Middle frontal gyrus (tissue), 1 donor: ENCODE results near the gene PRKACB.
"Not testable (repeated sequence)": the region's sequence is repeated elsewhere in the genome, so short reads cannot be mapped to it uniquely, and the experiment has no call there.

Experiments
- DNase-seq: peaks from one replicate; pipeline ENCODE4 v3.0.0-alpha.2; 2015; ENCODE audit warnings: low spot score; ENCODE audit errors: extremely low spot score

PRKACB gene

DNA sequence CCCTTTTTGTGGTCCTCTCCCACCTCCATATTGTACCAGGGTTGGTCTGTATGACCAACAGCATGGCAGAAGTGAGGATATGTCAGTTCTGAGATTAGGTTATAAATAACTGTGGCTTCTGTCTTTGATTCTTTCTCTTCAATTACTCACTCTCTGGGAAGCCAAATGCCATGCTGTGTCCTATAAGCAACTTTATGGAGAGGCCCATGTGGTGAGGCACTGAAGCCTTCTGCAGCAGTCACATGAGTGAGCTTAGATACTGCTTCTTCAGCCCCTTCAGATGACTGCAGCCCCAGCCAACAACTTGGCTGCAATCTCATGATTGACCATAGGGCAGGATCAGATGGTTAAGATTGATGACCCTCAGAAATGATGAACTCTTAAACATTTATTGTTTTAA, 123.4 kb downstream of the PRKACB start:
- DNase-seq = no peak

DNA sequence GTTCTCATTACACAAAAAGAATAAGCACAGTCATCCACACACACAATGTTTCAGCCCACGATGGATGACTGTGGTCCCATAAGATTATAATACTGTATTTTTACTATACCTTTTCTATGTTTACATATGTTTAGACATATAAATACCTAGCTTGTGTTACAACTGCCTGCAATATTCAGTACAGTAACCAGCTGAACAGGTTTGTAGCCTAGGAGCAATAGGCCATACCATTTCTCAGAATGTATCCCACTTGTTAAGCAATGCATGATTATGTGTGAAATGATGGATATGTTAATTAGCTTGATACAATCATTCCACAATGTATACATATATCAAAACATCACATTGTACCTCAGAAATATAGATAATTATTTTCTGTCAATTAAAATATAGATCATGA, 124.3 kb downstream of the PRKACB start:
- no peak for DNase-seq

DNA sequence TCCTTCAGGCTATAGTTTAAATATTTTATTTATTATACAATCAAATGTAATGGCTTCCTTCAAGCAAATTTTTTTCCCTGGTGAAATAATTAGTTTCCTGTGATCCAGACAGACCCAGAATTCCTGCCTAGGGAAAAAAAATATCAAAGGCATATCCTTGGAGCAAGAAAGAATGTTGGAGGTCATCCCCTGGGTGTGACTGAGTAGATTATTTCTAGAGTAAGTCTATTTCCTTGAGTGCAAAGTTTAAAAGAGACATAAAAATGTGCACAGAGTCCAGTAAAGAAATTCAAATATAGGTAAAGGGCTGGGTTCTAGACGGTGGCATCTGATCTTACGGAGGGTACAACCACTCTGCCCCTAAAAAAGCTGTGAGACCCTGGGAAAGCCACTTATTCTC, 125.2 kb downstream of the PRKACB start:
- no peak for DNase-seq

DNA sequence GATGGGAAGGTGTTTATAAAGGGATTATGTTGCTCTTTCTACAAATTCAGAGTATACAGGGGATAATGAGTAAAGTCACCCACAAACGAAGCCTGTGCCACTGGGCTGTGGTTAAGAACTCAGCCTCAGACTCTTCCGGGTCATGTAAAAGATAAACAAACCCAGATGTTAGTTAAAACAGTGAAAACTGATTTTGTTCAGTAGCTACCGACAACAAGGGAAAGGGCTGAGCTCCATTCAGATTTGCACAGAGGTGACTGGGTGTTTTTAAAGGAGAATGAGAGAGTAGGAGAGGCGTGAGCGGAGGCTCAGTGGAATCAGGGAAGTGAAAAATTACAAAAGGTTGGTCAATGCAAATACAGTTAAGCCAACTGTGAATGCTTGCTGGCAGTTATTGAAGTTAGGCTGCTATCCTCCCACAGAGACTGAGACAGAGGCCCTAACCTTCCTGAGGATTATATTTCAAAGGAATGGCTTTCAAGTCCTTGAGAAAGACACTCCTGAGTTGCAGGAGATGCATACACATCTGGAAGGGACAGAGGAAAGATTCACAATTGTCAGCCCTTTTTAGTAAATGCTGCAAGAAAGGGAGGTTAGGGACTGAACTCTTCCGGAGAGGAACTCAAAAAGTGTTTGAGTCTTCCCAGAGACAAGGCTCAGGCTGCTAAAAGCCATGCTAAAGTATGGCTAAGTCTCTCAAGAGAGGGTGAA, 127.5 kb downstream of the PRKACB start:
- DNase-seq = no peak

DNA sequence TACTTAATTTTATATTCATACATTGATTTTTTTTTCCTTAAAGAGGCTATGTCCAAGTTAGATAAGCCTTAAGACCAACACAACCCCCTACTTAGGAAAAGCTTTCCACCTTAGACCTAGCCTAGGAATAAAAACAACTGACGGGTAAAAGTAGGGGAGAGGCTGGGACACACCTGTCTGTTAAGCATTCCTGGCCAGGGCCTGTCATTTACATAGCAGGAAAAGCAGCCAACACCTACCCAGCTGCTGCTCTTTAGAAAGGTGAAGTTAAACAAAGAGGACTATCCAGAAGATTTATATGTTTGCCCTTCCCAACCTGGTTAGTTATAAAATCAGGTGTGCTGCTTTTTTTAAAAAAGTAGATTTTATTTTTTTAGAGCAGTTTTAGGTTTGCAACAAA, 128.3 kb downstream of the PRKACB start:
- no peak for DNase-seq

DNA sequence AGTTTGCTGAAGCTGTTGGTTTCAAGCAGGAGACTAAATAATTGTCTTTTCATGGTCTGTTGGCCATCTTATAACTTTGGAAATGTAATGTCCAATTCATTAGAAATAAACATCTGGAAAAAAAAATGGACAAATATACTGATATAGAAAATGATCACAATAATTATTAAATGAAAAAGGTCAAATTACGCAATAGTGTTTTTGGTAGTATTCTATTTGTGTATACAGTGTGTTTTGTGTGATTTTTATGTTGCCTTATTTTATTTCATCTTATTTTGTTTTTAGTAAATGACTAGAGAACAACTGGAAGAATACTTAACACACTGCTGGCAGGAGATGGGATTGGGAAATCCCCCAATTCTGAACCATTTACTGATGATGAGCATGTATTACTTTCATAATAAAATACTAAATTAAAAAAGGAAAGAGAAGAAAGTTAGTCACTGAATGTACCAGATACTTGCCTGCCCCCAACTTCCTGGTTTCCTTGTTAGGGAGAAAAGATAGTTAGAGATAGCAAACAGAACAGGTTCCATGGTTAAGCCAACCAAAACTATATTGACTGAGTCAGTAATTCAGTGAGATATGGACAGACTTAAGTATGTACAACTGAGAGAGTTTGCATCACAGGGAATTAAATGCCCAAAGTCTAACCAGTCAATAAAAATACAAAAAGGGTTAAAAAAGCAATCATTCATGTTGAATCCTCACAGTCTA, 133.4 kb downstream of the PRKACB start:
- DNase-seq = no peak

DNA sequence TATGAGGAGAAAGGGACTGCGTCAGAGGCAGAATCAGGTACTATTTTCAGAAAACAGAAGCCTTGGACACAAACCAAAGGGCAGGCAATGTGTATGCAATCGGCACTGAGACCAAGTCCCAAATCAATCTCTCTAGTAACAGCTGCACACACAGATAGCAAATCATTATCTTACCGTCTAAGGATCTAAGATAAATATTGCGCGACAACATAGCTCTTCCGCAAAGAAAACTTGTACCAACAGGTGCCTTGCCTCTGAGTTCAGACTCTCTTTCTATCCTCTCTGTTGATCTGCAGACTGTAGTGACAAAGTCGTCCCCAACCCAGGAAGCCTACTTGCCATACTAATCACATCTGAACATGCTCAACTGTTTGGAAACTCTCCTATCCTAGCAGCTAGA, 134.8 kb downstream of the PRKACB start:
- DNase-seq = no peak

DNA sequence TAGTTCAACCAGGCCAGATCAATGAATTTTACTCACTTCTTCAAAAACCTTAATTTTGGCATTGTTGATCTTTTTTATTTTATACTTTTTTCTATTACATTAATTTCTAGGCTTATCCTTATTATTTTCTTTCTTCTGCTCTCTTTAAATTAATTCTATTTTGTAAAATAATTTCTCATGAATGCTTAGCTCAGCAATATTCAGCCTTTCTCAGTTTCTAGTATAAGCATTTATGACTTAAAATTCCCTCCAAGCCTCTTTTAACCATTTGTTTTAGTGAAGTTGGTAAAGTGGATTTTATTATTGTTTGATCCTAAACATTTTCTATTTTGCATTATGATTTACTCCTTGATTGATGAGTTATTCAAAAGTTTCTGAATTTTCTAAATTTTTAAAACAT, 136.8 kb downstream of the PRKACB start:
- no peak for DNase-seq

DNA sequence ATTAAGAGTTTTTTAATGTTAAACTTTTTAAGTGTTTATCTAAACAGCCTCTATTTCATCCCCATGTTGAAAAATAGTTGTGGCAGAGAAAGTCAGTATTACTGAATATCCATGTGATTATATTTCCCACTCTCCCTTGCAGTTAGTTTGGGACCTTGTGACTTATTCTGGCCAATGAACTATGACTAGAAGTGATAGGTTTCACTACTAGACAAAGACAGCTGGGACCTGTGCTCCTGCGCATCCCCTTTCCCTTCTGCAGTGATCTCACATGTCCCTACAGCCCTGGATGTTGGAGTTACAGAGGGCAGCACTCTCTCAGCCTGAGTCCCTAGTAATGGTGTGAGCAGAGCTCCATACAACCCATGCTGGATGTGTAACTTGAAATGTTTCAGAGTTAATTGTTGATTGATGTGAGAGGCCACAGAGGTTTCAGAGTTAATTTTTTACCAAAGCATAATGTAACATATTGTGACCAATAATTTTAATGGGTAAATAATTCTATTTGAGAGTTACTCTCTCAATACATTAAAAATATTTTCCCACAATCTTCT, 138.8 kb downstream of the PRKACB start:
- no peak for DNase-seq

DNA sequence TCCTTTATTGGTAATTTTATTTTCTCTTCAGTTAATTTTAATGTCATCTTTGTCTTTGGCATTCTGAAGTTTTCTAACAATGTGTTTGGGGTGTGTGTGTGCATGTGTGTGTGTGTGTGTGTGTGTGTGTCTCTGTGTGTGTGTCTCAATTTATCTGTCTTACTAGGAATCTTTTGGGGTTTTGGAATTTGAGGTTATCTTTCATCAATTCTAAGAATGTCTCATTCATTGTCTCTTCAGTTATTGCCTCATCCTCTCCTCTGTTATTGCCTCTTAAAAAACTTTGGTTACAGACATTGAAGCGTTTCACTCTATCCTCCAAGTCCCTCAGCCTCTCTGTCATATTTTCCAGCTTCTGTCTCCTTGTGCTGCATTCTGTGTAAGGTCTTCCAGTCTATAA, 139.3 kb downstream of the PRKACB start:
- no peak for DNase-seq

DNA sequence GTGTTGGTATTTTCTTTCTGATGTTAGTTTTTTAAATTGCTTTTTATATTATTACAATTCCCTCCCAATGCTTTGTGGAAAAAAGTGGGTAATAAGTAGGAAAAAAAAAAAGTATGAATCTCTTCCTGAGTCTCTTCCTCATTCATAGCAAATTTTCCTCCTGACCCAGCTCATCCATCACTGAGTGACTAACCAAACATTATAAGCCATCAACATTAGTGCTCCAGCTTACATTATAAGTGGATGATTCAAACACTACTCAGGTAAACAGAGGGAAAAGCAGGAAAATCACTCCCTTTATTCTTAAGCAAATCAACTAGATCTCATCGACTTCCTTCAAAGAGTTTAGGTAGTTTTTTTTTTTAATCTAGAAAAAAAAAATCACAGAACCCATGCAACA, 142.0 kb downstream of the PRKACB start:
- no peak for DNase-seq

DNA sequence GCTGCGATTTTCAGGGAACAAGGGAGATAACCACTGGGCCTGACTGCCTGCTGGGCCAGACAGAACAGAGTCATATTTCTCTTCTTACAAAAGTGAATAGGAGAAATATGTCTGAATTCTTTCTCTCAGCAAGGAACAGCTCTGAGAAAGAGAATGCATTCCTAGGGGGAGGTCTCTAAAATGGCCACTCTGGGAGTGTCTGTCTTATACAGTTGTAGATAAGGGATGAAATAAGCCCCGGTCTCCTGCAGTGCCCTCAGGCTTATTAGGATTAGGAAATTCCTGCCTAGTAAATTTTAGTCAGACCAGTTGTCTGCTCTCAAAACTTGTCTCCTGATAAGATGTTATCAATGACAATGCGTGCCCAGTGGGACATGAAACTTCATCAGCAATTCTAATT, 143.3 kb downstream of the PRKACB start:
- DNase-seq = not testable (repeated sequence)
